Spleen (tissue), 7 donors: ENCODE results near the gene SIRT5.

Experiments used
- POLR2A ChIP-seq, 3 donors: fragments of 450-650 bp; IDR thresholded peaks; one replicate each; pipeline ENCODE4 v1.5.1; 2017; ENCODE audit warnings: antibody characterized with exemption in 3 of 3, mild to moderate bottlenecking in 1 of 3
- POLR2AphosphoS5 ChIP-seq, 3 donors: sonication (generic); formaldehyde crosslinking; IDR thresholded peaks; one replicate each; pipeline ENCODE4 v1.5.1; 2017; ENCODE audit warnings: antibody characterized with exemption in 3 of 3
- TF ChIP-seq, protein P1 (sequence below), 11 experiments: fragments of 200-600 bp in 7 of 11; fragments of 450-650 bp in 4 of 11; sonication (generic) in 4 of 11; IDR thresholded peaks in 8 of 11; conservative IDR thresholded peaks in 3 of 11; 1 replicate in 7 of 11; 2 replicates in 4 of 11; pipeline versions ENCODE4 v1.4.0 to v1.8.0; 2016 to 2021; ENCODE audit warnings: antibody characterized with exemption in 11 of 11, inconsistent platforms in 4 of 11, mild to moderate bottlenecking in 1 of 11
- donor health status: DM: no; HTN: no; CAD: no; lungs with moderate emphysema.
- donor health status: DM: no; HTN: no; CAD: no.
- donor health status: DM: no; HTN: no; CAD: no.

DNA sequence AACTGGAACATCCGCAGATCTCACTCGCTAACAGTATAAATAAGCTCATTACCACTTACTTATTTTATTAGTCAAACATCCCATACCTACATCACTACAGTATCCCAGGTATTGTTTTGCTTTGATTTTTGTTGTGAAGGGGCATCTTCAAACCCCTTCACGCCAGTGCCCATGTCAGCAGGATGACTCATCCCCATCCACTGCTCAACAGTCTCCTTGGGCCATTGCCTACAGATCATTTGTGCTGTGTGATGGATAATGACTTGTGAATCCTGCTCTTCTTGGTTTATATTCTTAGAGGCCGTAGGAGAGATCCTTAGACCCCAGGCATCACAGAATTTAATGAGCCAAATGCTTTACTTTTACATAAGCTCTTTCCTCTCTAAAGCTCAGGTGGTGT is 8.5 kb upstream of the SIRT5 start:
- no peak for TF ChIP-seq POLR2A (IDR thresholded peaks at IDR 0.05)
- TF ChIP-seq, protein P1, sequence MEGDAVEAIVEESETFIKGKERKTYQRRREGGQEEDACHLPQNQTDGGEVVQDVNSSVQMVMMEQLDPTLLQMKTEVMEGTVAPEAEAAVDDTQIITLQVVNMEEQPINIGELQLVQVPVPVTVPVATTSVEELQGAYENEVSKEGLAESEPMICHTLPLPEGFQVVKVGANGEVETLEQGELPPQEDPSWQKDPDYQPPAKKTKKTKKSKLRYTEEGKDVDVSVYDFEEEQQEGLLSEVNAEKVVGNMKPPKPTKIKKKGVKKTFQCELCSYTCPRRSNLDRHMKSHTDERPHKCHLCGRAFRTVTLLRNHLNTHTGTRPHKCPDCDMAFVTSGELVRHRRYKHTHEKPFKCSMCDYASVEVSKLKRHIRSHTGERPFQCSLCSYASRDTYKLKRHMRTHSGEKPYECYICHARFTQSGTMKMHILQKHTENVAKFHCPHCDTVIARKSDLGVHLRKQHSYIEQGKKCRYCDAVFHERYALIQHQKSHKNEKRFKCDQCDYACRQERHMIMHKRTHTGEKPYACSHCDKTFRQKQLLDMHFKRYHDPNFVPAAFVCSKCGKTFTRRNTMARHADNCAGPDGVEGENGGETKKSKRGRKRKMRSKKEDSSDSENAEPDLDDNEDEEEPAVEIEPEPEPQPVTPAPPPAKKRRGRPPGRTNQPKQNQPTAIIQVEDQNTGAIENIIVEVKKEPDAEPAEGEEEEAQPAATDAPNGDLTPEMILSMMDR (IDR thresholded peaks at IDR 0.05 in 8 of 11, conservative IDR thresholded peaks at IDR 0.05 in 3 of 11), result no peak
- no peak for TF ChIP-seq POLR2AphosphoS5 (IDR thresholded peaks at IDR 0.05)
